Measurements from ENCODE around the gene TFF3. TPM values are rescaled to one million over a fixed set of nuclear protein-coding genes. Genes with fewer than 3 reads are reported as not detected.

TFF3 gene
- total RNA-seq, 2 donors from 2014 or later: 5.5 TPM; not detected in 1

DNA sequence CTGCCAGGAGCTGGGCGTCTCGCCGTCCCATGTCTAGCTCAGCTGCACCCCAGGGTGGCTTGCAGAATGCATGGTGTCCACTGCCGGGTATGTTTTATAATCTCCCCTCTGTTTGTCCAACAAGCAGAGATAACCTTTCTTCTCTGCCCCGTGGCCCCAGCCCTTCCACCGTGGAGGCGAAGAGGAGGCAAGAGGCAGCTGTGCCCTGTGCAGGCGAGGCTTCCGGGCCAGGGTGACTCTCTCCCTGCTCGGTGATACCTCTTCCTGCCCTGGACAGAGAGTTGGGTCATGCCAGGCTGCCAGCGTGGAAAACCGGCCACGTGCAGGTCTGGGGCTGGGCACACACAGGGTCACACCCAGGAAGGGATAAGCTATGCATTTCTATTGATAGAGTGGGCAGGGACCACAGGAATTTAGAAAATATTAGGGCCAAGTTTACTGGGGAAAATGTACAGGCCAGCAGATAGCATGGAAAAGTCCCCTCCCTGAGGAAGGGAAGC lies 35.8 kb upstream of the TFF3 start, which contains the start of gene TFF2:
TFF2 (minus strand) TSS at position 68 of the 500 bp plus-strand sequence; CDS start at position 31, 37 bp downstream.
- Mint-ChIP-seq H3K27ac (no peak within 1 kb of the TSS), H3K9me3 (no peaks in the 10 kb centered on the region), H3K27me3 (ENCODE audit: insufficient read depth) (no peaks in the 10 kb centered on the region), H3K4me1 (no peaks in the 10 kb centered on the region), H3K4me3 (no peak within 1 kb of the TSS), H3K36me3 (ENCODE audit: low read depth) (no peaks in the 10 kb centered on the region)
- DNase-seq: peak; percentile 28
- 90 to 93% methylated on average over 11 to 13 of the region's 13 CpGs for WGBS, 2 experiments (ENCODE audit: insufficient coverage in 1 of 2, insufficient read length in 1 of 2)
- Histone ChIP-seq H3K36me3 (ENCODE audit: control insufficient read depth, insufficient read depth, low read length) (no peaks in the 10 kb centered on the region), H3K27me3 (ENCODE audit: control insufficient read depth, insufficient read depth, low read length, poor library complexity, severe bottlenecking) (no peaks in the 10 kb centered on the region), H3K4me3 (ENCODE audit: low read length) (no peak within 1 kb of the TSS), H3K27ac (ENCODE audit: low read depth, low read length) (no peak within 1 kb of the TSS), H3K4me1 (ENCODE audit: control insufficient read depth, insufficient read depth, low read length) (no peaks in the 10 kb centered on the region), H3K9me3 (ENCODE audit: control insufficient read depth, low read length) (no peaks in the 10 kb centered on the region), H3K9ac (ENCODE audit: extremely low read depth, low read length, poor library complexity, severe bottlenecking) (no peak within 1 kb of the TSS)
- no peak for TF ChIP-seq CTCF (conservative IDR thresholded peaks at IDR 0.05)

- TF ChIP-seq CTCF (conservative IDR thresholded peaks at IDR 0.05): no peak
- Histone ChIP-seq H3K27ac (ENCODE audit: low read depth, low read length) (no peak overlapping the region), H3K27me3 (ENCODE audit: control insufficient read depth, insufficient read depth, low read length, poor library complexity, severe bottlenecking) (no peaks in the 10 kb centered on the region), H3K36me3 (ENCODE audit: control insufficient read depth, insufficient read depth, low read length) (no peaks in the 10 kb centered on the region), H3K4me1 (ENCODE audit: control insufficient read depth, insufficient read depth, low read length) (no peaks in the 10 kb centered on the region), H3K9ac (ENCODE audit: extremely low read depth, low read length, poor library complexity, severe bottlenecking) (no peak overlapping the region), H3K9me3 (ENCODE audit: control insufficient read depth, low read length) (no peaks in the 10 kb centered on the region), H3K4me3 (ENCODE audit: low read length) (no peak overlapping the region)
- Mint-ChIP-seq H3K36me3 (ENCODE audit: low read depth) (no peaks in the 10 kb centered on the region), H3K9me3 (no peaks in the 10 kb centered on the region), H3K27me3 (ENCODE audit: insufficient read depth) (no peaks in the 10 kb centered on the region), H3K4me3 (no peak overlapping the region), H3K4me1 (no peaks in the 10 kb centered on the region), H3K27ac (no peak overlapping the region)
- WGBS, 2 experiments (ENCODE audit: insufficient coverage in 1 of 2, insufficient read length in 1 of 2): 82 to 89% methylated on average over 7 to 11 of the region's 11 CpGs
- DNase-seq: peak; percentile 9
Observed at GRCh38 chr21:42350318-42350910, 35.2 kb upstream of the TFF3 start.

DNA sequence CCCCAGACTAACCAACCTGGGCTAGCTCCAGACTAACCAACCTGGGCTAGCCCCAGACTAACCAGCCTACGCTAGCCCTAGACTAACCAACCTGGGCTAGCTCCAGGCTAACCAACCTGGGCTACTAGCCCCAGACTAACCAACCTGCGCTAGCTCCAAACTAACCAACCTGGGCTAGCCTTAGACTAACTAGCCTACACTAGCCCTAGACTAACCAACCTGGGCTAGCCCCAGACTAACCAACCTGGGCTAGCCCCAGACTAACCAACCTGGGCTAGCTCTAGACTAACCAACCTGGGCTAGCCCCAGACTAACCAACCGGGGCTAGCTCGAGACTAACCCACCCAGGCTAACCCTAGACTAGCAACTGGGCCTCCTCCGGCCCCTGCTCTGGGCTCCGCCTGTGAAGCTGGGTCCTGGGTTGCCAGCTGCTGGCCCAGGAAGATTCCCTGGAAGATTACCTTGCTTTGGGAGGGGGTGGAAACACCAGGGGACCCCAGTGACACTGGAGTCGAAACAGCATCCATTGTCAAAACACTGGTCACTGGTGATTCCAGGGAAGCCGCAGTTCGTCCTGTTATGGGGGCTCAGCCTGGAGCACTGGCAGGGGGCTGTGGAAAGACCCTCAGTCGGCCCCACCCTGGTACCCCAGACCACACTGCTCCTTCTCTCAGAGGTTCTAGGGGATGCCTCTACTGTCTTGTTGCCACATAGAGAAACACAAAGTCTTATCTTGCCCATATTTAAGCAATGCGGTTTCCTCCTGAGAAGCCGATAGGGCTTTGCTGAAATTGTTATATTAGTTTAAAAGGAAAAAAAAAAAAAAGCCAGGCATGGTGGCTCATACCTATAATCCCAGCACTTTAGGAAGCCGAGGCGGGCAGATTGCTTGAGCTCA lies 34.5 kb upstream of the TFF3 start:
- H3K9me3 ChIP-seq (ENCODE audit: control insufficient read depth, low read length): no peaks in the 10 kb centered on the region
- no peaks in the 10 kb centered on the region for H3K27me3 ChIP-seq (ENCODE audit: control insufficient read depth, insufficient read depth, low read length, poor library complexity, severe bottlenecking)
- H3K4me1 ChIP-seq (ENCODE audit: control insufficient read depth, insufficient read depth, low read length): no peaks in the 10 kb centered on the region
- Mint-ChIP-seq H3K27me3 (ENCODE audit: insufficient read depth) (no peaks in the 10 kb centered on the region), H3K27ac (no peak overlapping the region), H3K36me3 (ENCODE audit: low read depth) (no peaks in the 10 kb centered on the region), H3K4me1 (no peaks in the 10 kb centered on the region), H3K4me3 (no peak overlapping the region), H3K9me3 (no peaks in the 10 kb centered on the region)
- TF ChIP-seq CTCF (conservative IDR thresholded peaks at IDR 0.05): no peak
- peak; percentile 33 for DNase-seq
- no peak overlapping the region for H3K9ac ChIP-seq (ENCODE audit: extremely low read depth, low read length, poor library complexity, severe bottlenecking)
- no peak overlapping the region for H3K27ac ChIP-seq (ENCODE audit: low read depth, low read length)
- no peak overlapping the region for H3K4me3 ChIP-seq (ENCODE audit: low read length)
- WGBS, 2 experiments (ENCODE audit: insufficient coverage in 1 of 2, insufficient read length in 1 of 2): 82 to 97% methylated on average over 6 to 14 of the region's 14 CpGs
- H3K36me3 ChIP-seq (ENCODE audit: control insufficient read depth, insufficient read depth, low read length): no peaks in the 10 kb centered on the region
